Caco-2 (cell line): ENCODE results near the gene MYO1E. TPM values are rescaled to one million over a fixed set of nuclear protein-coding genes. Genes with fewer than 3 reads are reported as not detected.

Source experiments
- BruUV-seq: library from RNA; stranded (reverse); fragments of 400-500 nt; replicated peaks from 2 replicates; lab custom pipeline; 2021; lab: Mats Ljungman, UMichigan
- CTCF ChIA-PET: fragments of 300-600 bp; sonication (Branson Sonifier 250); formaldehyde crosslinking; loops from one replicate; lab custom pipeline; 2022; ENCODE audit warnings: antibody characterized with exemption; lab: Charles Lee
- POLR2A ChIA-PET: fragments of 300-600 bp; sonication (Branson Sonifier 250); formaldehyde crosslinking; loops from one replicate; lab custom pipeline; 2022; ENCODE audit warnings: antibody characterized with exemption; lab: Charles Lee
- DNase-seq, 2 experiments: peaks; one replicate each; pipeline versions ENCODE4 v3.0.0 to v3.0.0-alpha.2; 2020 to 2022
- H3K27me3 ChIP-seq: replicated peaks from 2 replicates; pipeline ENCODE4 v1.6.0; 2011; ENCODE audit warnings: low read length; ENCODE audit not compliant: control insufficient read depth, insufficient read depth
- H3K36me3 ChIP-seq: 2 replicates; pipeline ENCODE4 v1.5.1; 2011; ENCODE audit warnings: low read length; ENCODE audit not compliant: control insufficient read depth, insufficient read depth
- H3K4me1 ChIP-seq: fragments of 250-450 bp; sonication (Bioruptor Pico); 2 replicates; pipeline ENCODE4 v1.5.1; 2020; ENCODE audit warnings: mild to moderate bottlenecking
- H3K4me3 ChIP-seq: 2 replicates; pipeline ENCODE4 v1.5.1; 2011; ENCODE audit warnings: low read depth, mild to moderate bottlenecking, control low read depth, low read length
- H3K9me3 ChIP-seq: fragments of 250-450 bp; sonication (Bioruptor Pico); 2 replicates; pipeline ENCODE4 v1.5.1; 2020; ENCODE audit warnings: mild to moderate bottlenecking, moderate library complexity
- H3K27ac Mint-ChIP-seq: one replicate; pipeline ENCODE4 v1.8.0; 2022; ENCODE audit warnings: mixed read lengths; ENCODE audit not compliant: unreplicated experiment
- H3K27me3 Mint-ChIP-seq: one replicate; pipeline ENCODE4 v1.8.0; 2022; ENCODE audit warnings: mixed read lengths; ENCODE audit not compliant: insufficient read depth, unreplicated experiment
- H3K36me3 Mint-ChIP-seq: one replicate; pipeline ENCODE4 v1.8.0; 2022; ENCODE audit warnings: mild to moderate bottlenecking, mixed read lengths; ENCODE audit not compliant: insufficient read depth, unreplicated experiment
- H3K4me1 Mint-ChIP-seq: one replicate; pipeline ENCODE4 v1.8.0; 2022; ENCODE audit warnings: low read depth, mixed read lengths; ENCODE audit not compliant: unreplicated experiment
- H3K4me3 Mint-ChIP-seq: one replicate; pipeline ENCODE4 v1.8.0; 2022; ENCODE audit warnings: mild to moderate bottlenecking, moderate library complexity, mixed read lengths; ENCODE audit not compliant: unreplicated experiment
- H3K9me3 Mint-ChIP-seq: one replicate; pipeline ENCODE4 v1.8.0; 2022; ENCODE audit warnings: mixed read lengths; ENCODE audit not compliant: unreplicated experiment
- CTCF ChIP-seq, 2 experiments: fragments of 200-600 bp in 1 of 2; IDR thresholded peaks; 1 replicate in 1 of 2; 2 replicates in 1 of 2; pipeline versions ENCODE4 v1.5.1 to v1.8.0; 2011 to 2022; ENCODE audit warnings: antibody characterized with exemption in 1 of 2, control low read depth in 1 of 2, inconsistent platforms in 1 of 2, low read depth in 1 of 2, low read length in 1 of 2, mild to moderate bottlenecking in 1 of 2, moderate library complexity in 1 of 2; ENCODE audit not compliant: insufficient read depth in 1 of 2, severe bottlenecking in 1 of 2, unreplicated experiment in 1 of 2
- intact Hi-C: fragments of 100-400 bp; cut with micrococcal nuclease; formaldehyde crosslinking; loops from one replicate; pipeline ENCODE4 v1.10.0; 2022; ENCODE audit not compliant: unreplicated experiment
- total RNA-seq: library from RNA; stranded (reverse); gene quantifications from 2 replicates; pipeline ENCODE4 v1.2.3, GENCODE V29; 2022

MYO1E gene
- total RNA-seq, 1 experiment from 2014 or later: 187 TPM

GRCh38 chr15:59245559-59245958 is 127.1 kb downstream of the MYO1E start:
- BruUV-seq: no TSS peak
- POLR2A ChIA-PET: no interaction called here

GRCh38 chr15:59244337-59244736 is 128.3 kb downstream of the MYO1E start:
- Mint-ChIP-seq H3K36me3 (peaks cover 42% of the 10 kb centered on the region), H3K27me3 (no peaks in the 10 kb centered on the region), H3K4me3 (no peak overlapping the region), H3K27ac (no peak overlapping the region), H3K9me3 (no peaks in the 10 kb centered on the region), H3K4me1 (peaks cover 7% of the 10 kb centered on the region)
- Histone ChIP-seq H3K27me3 (no peaks in the 10 kb centered on the region), H3K9me3 (no peaks in the 10 kb centered on the region), H3K36me3 (peaks cover 1% of the 10 kb centered on the region; the same call in 1 of the 2 replicates), H3K4me1 (peaks cover 5% of the 10 kb centered on the region; the same call in 1 of the 2 replicates), H3K4me3 (no peak overlapping the region)
- no peak for DNase-seq
- no peak for TF ChIP-seq CTCF (IDR thresholded peaks at IDR 0.05; ENCODE audit: insufficient read depth in 1 of 2, low read depth in 1 of 2, low read length in 1 of 2, severe bottlenecking in 1 of 2, unreplicated experiment in 1 of 2)
- no TSS peak for BruUV-seq
- CTCF ChIA-PET: no interaction called here
- intact Hi-C loops: no loop called here
- POLR2A ChIA-PET: no interaction called here

More at GRCh38 chr15:59245559-59245958, 127.1 kb downstream of the MYO1E start:
- intact Hi-C loops: no loop called here
- no peaks in the 10 kb centered on the region for H3K9me3 ChIP-seq
- CTCF ChIA-PET: no interaction called here
- Mint-ChIP-seq H3K9me3 (no peaks in the 10 kb centered on the region), H3K27ac (no peak overlapping the region), H3K27me3 (no peaks in the 10 kb centered on the region), H3K36me3 (peaks cover 48% of the 10 kb centered on the region), H3K4me3 (no peak overlapping the region), H3K4me1 (peaks cover 5% of the 10 kb centered on the region)
- no peaks in the 10 kb centered on the region for H3K27me3 ChIP-seq
- no peak for DNase-seq
- peaks cover 1% of the 10 kb centered on the region; the same call in 1 of the 2 replicates for H3K36me3 ChIP-seq
- no peak overlapping the region for H3K4me3 ChIP-seq
- TF ChIP-seq CTCF (IDR thresholded peaks at IDR 0.05; ENCODE audit: insufficient read depth in 1 of 2, low read depth in 1 of 2, low read length in 1 of 2, severe bottlenecking in 1 of 2, unreplicated experiment in 1 of 2): no peak
- H3K4me1 ChIP-seq: peaks cover 5% of the 10 kb centered on the region; the same call in 1 of the 2 replicates

GRCh38 chr15:59243622-59244021 is 129.0 kb downstream of the MYO1E start:
- H3K36me3 Mint-ChIP-seq: peaks cover 37% of the 10 kb centered on the region
- no peak overlapping the region for H3K4me3 Mint-ChIP-seq
- peaks cover 7% of the 10 kb centered on the region for H3K4me1 Mint-ChIP-seq
- ChIA-PET CTCF (no interaction called here), POLR2A (no interaction called here)
- H3K4me1 ChIP-seq: peaks cover 5% of the 10 kb centered on the region; the same call in 1 of the 2 replicates
- no peak for DNase-seq
- intact Hi-C loops: no loop called here
- no peaks in the 10 kb centered on the region for H3K9me3 ChIP-seq
- H3K9me3 Mint-ChIP-seq: no peaks in the 10 kb centered on the region
- no peak overlapping the region for H3K4me3 ChIP-seq
- TF ChIP-seq CTCF (IDR thresholded peaks at IDR 0.05; ENCODE audit: insufficient read depth in 1 of 2, low read depth in 1 of 2, low read length in 1 of 2, severe bottlenecking in 1 of 2, unreplicated experiment in 1 of 2): no peak
- BruUV-seq: no TSS peak
- no peaks in the 10 kb centered on the region for H3K27me3 Mint-ChIP-seq
- H3K27me3 ChIP-seq: no peaks in the 10 kb centered on the region
- H3K36me3 ChIP-seq: peaks cover 1% of the 10 kb centered on the region; the same call in 1 of the 2 replicates
- H3K27ac Mint-ChIP-seq: no peak overlapping the region
